Breast epithelium (tissue), 3 donors: ENCODE data around the gene CDH10.

Source experiments
- CTCF ChIP-seq, 3 donors: fragments of 450-650 bp; IDR thresholded peaks; one replicate each; pipeline ENCODE4 v1.5.1; 2016 to 2017; ENCODE audit warnings: antibody characterized with exemption in 3 of 3, mild to moderate bottlenecking in 3 of 3, moderate library complexity in 3 of 3
- POLR2A ChIP-seq: fragments of 450-650 bp; IDR thresholded peaks from one replicate; pipeline ENCODE4 v1.6.1; 2016; ENCODE audit warnings: antibody characterized with exemption, mild to moderate bottlenecking, moderate library complexity
- POLR2AphosphoS5 ChIP-seq, 3 donors: sonication (generic); formaldehyde crosslinking; IDR thresholded peaks; one replicate each; pipeline ENCODE4 v1.6.1; 2017; ENCODE audit warnings: antibody characterized with exemption in 3 of 3

- TF ChIP-seq POLR2AphosphoS5 (IDR thresholded peaks at IDR 0.05) (no peak), POLR2A (no peak), CTCF (IDR thresholded peaks at IDR 0.05) (no peak)
Measured at GRCh38 chr5:24681106-24681505, 36.3 kb upstream of the CDH10 start.
